Mesendoderm (in vitro differentiated cells): ENCODE data around the gene PPP2R3B.

Experiments used
- DNase-seq: peaks from one replicate; pipeline ENCODE4 v3.0.0; 2013
- H2AK5ac ChIP-seq: 2 replicates; pipeline ENCODE4 v1.6.1; 2013; ENCODE audit warnings: low read length, inconsistent platforms
- H2BK120ac ChIP-seq: 2 replicates; pipeline ENCODE4 v1.6.1; 2013; ENCODE audit warnings: low read depth, mild to moderate bottlenecking, low read length, moderate library complexity, mixed read lengths
- H2BK15ac ChIP-seq: replicated peaks from 2 replicates; pipeline ENCODE4 v1.6.1; 2013; ENCODE audit warnings: low read depth, mild to moderate bottlenecking, moderate library complexity
- H2BK5ac ChIP-seq: 2 replicates; pipeline ENCODE4 v1.6.1; 2013; ENCODE audit warnings: low read length, inconsistent platforms
- H3K18ac ChIP-seq: 2 replicates; pipeline ENCODE4 v1.6.1; 2013; ENCODE audit warnings: mild to moderate bottlenecking, low read length, mixed read lengths
- H3K23ac ChIP-seq: one replicate; pipeline ENCODE4 v1.6.1; 2013; ENCODE audit warnings: low read length
- H3K27ac ChIP-seq: 2 replicates; pipeline ENCODE4 v1.5.1; 2013; ENCODE audit warnings: low read depth, mild to moderate bottlenecking, inconsistent platforms, low read length, moderate library complexity
- H3K27me3 ChIP-seq: 2 replicates; pipeline ENCODE4 v1.6.1; 2013; ENCODE audit warnings: low read length, control low read depth, mild to moderate bottlenecking, inconsistent platforms; ENCODE audit not compliant: insufficient read depth, poor library complexity
- H3K36me3 ChIP-seq: 2 replicates; pipeline ENCODE4 v1.6.1; 2013; ENCODE audit warnings: low read length, inconsistent platforms; ENCODE audit not compliant: control insufficient read depth, insufficient read depth
- H3K4ac ChIP-seq: one replicate; pipeline ENCODE4 v1.6.1; 2013; ENCODE audit warnings: low read depth, mild to moderate bottlenecking, low read length, moderate library complexity
- H3K4me1 ChIP-seq: 2 replicates; pipeline ENCODE4 v1.6.1; 2013; ENCODE audit warnings: low read depth, low read length, inconsistent platforms; ENCODE audit not compliant: control insufficient read depth
- H3K4me2 ChIP-seq: 2 replicates; pipeline ENCODE4 v1.6.1; 2013; ENCODE audit warnings: low read length
- H3K4me3 ChIP-seq: 2 replicates; pipeline ENCODE4 v1.5.1; 2013; ENCODE audit warnings: mild to moderate bottlenecking, low read length
- H3K56ac ChIP-seq: one replicate; pipeline ENCODE4 v1.6.1; 2013; ENCODE audit warnings: low read length
- H3K79me1 ChIP-seq: 2 replicates; pipeline ENCODE4 v1.6.1; 2013; ENCODE audit warnings: low read length, inconsistent platforms
- H3K79me2 ChIP-seq: 2 replicates; pipeline ENCODE4 v1.6.1; 2013; ENCODE audit warnings: mild to moderate bottlenecking, low read length; ENCODE audit not compliant: control insufficient read depth, insufficient read depth
- H3K9ac ChIP-seq: 2 replicates; pipeline ENCODE4 v1.6.1; 2013; ENCODE audit warnings: low read length, inconsistent platforms
- H4K5ac ChIP-seq: one replicate; pipeline ENCODE4 v1.6.1; 2013; ENCODE audit warnings: low read length
- H4K8ac ChIP-seq: one replicate; pipeline ENCODE4 v1.6.1; 2013; ENCODE audit warnings: low read depth, mild to moderate bottlenecking, control low read depth, low read length, moderate library complexity
- WGBS: extraction: QIAGEN DNeasy Blood & Tissue Kit; methylation state at CpG from one replicate; pipeline ENCODE4 v1.1.7; 2013; ENCODE audit warnings: low lambda C conversion rate, missing lambda C conversion rate; ENCODE audit not compliant: insufficient coverage; ENCODE audit errors: extremely low coverage; 5-methylcytosine and 5-hydroxymethylcytosine counted together

Gene PPP2R3B

GRCh38 chrX:348461-349117 is 38.1 kb downstream of the PPP2R3B start:
- Histone ChIP-seq H3K79me2 (no peaks in the 10 kb centered on the region), H3K27me3 (no peaks in the 10 kb centered on the region), H3K27ac (no peak overlapping the region), H3K79me1 (peaks cover 5% of the 10 kb centered on the region), H2AK5ac (no peak overlapping the region), H2BK15ac (no peak overlapping the region), H3K9ac (no peak overlapping the region), H3K4me2 (no peak overlapping the region), H3K56ac (no peak overlapping the region), H3K4me1 (no peaks in the 10 kb centered on the region), H3K4me3 (no peak overlapping the region), H3K4ac (no peak overlapping the region), H3K23ac (no peak overlapping the region), H4K8ac (no peak overlapping the region), H3K18ac (no peak overlapping the region), H2BK120ac (no peak overlapping the region), H4K5ac (no peak overlapping the region), H3K36me3 (no peaks in the 10 kb centered on the region), H2BK5ac (no peak overlapping the region)
- no CpG with 5 or more reads among the region's 11 CpGs for WGBS
- DNase-seq, result no peak

- Histone ChIP-seq H2BK15ac (no peak overlapping the region), H3K27me3 (no peaks in the 10 kb centered on the region), H3K4me2 (no peak overlapping the region), H3K4me3 (no peak overlapping the region), H3K18ac (no peak overlapping the region), H3K9ac (no peak overlapping the region), H3K4ac (no peak overlapping the region), H2BK120ac (no peak overlapping the region), H3K4me1 (no peaks in the 10 kb centered on the region), H2AK5ac (no peak overlapping the region), H3K23ac (no peak overlapping the region), H2BK5ac (no peak overlapping the region), H3K36me3 (no peaks in the 10 kb centered on the region), H3K79me1 (peaks cover 5% of the 10 kb centered on the region), H4K5ac (no peak overlapping the region), H3K27ac (no peak overlapping the region), H3K56ac (no peak overlapping the region), H3K79me2 (no peaks in the 10 kb centered on the region), H4K8ac (no peak overlapping the region)
- DNase-seq, result no peak
- no CpG with 5 or more reads among the region's 59 CpGs for WGBS
Measured at GRCh38 chrX:347351-348117, 39.2 kb downstream of the PPP2R3B start.

GRCh38 chrX:346034-346813 is 40.5 kb downstream of the PPP2R3B start:
- no peak overlapping the region for H2AK5ac ChIP-seq
- H3K4me3 ChIP-seq, result no peak overlapping the region
- H3K27ac ChIP-seq, result no peak overlapping the region
- H3K18ac ChIP-seq, result no peak overlapping the region
- H2BK15ac ChIP-seq, result no peak overlapping the region
- no peaks in the 10 kb centered on the region for H3K4me1 ChIP-seq
- no peak overlapping the region for H2BK5ac ChIP-seq
- H3K56ac ChIP-seq, result no peak overlapping the region
- no peak overlapping the region for H3K4me2 ChIP-seq
- no peak overlapping the region for H3K9ac ChIP-seq
- no peak overlapping the region for H4K8ac ChIP-seq
- H3K36me3 ChIP-seq, result no peaks in the 10 kb centered on the region
- no peak overlapping the region for H4K5ac ChIP-seq
- no peak overlapping the region for H3K4ac ChIP-seq
- no peak for DNase-seq
- H3K23ac ChIP-seq, result no peak overlapping the region
- H3K79me2 ChIP-seq, result no peaks in the 10 kb centered on the region
- no CpG with 5 or more reads among the region's 75 CpGs for WGBS
- no peaks in the 10 kb centered on the region for H3K27me3 ChIP-seq
- H3K79me1 ChIP-seq, result peaks cover 5% of the 10 kb centered on the region
- H2BK120ac ChIP-seq, result no peak overlapping the region

GRCh38 chrX:345020-345925 is 41.4 kb downstream of the PPP2R3B start:
- Histone ChIP-seq H3K56ac (no peak overlapping the region), H4K5ac (no peak overlapping the region), H3K27ac (no peak overlapping the region), H3K27me3 (no peaks in the 10 kb centered on the region), H3K4ac (no peak overlapping the region), H3K36me3 (no peaks in the 10 kb centered on the region), H3K23ac (no peak overlapping the region), H3K18ac (no peak overlapping the region), H2BK5ac (no peak overlapping the region), H3K4me3 (no peak overlapping the region), H3K4me2 (no peak overlapping the region), H2BK15ac (no peak overlapping the region), H3K9ac (no peak overlapping the region), H3K79me1 (peaks cover 5% of the 10 kb centered on the region), H4K8ac (no peak overlapping the region), H3K79me2 (no peaks in the 10 kb centered on the region), H2BK120ac (no peak overlapping the region), H3K4me1 (no peaks in the 10 kb centered on the region), H2AK5ac (no peak overlapping the region)
- WGBS, result no CpG with 5 or more reads among the region's 63 CpGs
- DNase-seq, result no peak

GRCh38 chrX:344371-344901 is 42.3 kb downstream of the PPP2R3B start:
- Histone ChIP-seq H2AK5ac (no peak overlapping the region), H3K18ac (no peak overlapping the region), H3K27ac (no peak overlapping the region), H3K36me3 (no peaks in the 10 kb centered on the region), H3K56ac (no peak overlapping the region), H3K4me1 (no peaks in the 10 kb centered on the region), H3K79me2 (no peaks in the 10 kb centered on the region), H2BK15ac (no peak overlapping the region), H3K4me2 (no peak overlapping the region), H4K5ac (no peak overlapping the region), H3K27me3 (no peaks in the 10 kb centered on the region), H2BK120ac (no peak overlapping the region), H3K9ac (no peak overlapping the region), H3K79me1 (peaks cover 5% of the 10 kb centered on the region), H2BK5ac (no peak overlapping the region), H4K8ac (no peak overlapping the region), H3K4ac (no peak overlapping the region), H3K4me3 (no peak overlapping the region), H3K23ac (no peak overlapping the region)
- no peak for DNase-seq
- no CpG with 5 or more reads among the region's 47 CpGs for WGBS
